GM21717 (cell line): ENCODE results near the gene RACK1.
A peak's percentile ranks its signal among the peaks of the same experiment; 100 is the strongest.
"Not testable (repeated sequence)": the region's sequence is repeated elsewhere in the genome, so short reads cannot be mapped to it uniquely, and the experiment has no call there.

ENCODE experiments used
- ATAC-seq: cut with Tn5 transposase; IDR thresholded peaks from one replicate; pipeline ENCODE4 v1.9.1; 2021; ENCODE audit warnings: mild to moderate bottlenecking, moderate library complexity; ENCODE audit not compliant: unreplicated experiment

The RACK1 gene

DNA sequence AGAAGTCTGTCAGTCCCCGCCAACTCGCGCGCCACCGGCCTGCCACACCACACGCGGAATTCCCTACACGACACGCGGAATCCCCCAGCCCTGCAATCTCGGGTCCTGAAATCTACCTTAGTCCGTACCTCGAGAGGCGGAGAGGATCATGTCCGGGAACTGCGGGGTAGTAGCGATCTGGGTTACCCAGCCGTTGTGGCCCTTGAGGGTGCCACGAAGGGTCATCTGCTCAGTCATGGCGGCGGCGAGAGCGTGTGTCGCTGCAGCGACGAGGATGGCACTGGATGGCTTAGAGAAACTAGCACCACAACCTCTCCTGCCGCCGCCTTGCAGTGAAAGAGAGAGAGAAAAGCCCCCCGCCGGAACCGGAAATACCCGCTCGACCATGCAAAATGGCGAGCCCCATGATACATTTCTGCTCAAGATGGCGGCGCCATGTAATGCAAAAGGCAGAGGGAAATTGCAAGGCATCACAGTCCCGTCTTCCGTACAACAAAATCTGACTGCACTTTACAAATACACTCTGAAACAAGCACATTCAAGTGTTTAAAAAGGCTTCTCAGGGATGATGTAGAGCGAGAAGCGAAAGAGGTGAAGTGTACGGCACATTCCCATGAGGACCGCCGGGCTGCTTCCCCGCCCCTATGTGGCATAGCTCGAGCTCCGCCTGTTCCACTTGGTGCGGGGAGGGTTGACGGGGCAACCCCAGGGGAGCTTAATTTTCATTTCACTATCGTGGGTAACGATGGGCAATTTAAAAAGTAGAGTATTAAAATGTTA, at the start of gene RACK1:
Gene RACK1, minus strand, starts transcription at position 343 of the 780 bp plus-strand sequence. Its CDS starts 106 bp downstream, at position 237.
- ATAC-seq: peak; percentile 65

DNA sequence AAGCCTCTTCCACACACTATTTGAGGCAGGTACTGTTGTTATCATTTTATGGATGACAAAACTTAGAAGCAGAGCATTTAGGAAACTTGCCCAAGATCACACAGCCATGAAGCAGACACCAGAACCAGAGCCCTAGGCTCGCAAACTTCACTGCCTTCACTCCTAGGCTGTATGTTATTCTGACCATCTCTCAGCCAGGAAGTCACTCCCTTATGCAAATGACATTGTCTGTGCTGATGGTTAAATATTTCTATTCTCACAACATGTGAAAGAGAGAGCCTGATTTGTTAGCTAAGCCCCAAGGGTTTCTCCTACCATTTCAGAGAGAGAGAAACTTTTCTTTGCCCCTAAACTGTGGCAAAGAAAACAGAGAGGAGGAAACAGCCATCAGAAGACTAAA, 43.6 kb upstream of the RACK1 start:
- not testable (repeated sequence) for ATAC-seq

- ATAC-seq: not testable (repeated sequence)
Observed at GRCh38 chr5:181285962-181286705, 42.4 kb upstream of the RACK1 start.

- not testable (repeated sequence) for ATAC-seq
Observed at GRCh38 chr5:181283841-181284755, 40.4 kb upstream of the RACK1 start.

GRCh38 chr5:181283347-181283746, 39.6 kb upstream of the RACK1 start:
- ATAC-seq: no peak

GRCh38 chr5:181282874-181283273, 39.2 kb upstream of the RACK1 start:
- no peak for ATAC-seq

GRCh38 chr5:181282415-181282814, 38.7 kb upstream of the RACK1 start:
- not testable (repeated sequence) for ATAC-seq

DNA sequence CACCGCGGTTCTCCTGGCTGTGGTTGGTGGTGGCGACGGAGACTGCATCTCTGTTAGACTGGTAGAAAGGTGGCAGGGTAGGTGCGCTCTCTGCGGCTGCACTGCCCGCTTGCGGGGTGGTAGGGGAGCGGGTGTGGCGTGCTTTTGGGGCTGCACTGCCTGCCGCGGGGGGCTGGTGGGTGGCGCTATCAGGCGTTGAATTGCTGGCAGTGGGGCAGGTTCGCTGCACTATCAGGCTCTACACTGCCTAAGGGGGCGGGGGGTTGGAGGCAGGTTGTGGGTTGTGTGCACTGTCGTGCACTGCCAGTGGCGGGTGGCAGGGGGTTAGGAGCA, 38.2 kb upstream of the RACK1 start:
- no peak for ATAC-seq

DNA sequence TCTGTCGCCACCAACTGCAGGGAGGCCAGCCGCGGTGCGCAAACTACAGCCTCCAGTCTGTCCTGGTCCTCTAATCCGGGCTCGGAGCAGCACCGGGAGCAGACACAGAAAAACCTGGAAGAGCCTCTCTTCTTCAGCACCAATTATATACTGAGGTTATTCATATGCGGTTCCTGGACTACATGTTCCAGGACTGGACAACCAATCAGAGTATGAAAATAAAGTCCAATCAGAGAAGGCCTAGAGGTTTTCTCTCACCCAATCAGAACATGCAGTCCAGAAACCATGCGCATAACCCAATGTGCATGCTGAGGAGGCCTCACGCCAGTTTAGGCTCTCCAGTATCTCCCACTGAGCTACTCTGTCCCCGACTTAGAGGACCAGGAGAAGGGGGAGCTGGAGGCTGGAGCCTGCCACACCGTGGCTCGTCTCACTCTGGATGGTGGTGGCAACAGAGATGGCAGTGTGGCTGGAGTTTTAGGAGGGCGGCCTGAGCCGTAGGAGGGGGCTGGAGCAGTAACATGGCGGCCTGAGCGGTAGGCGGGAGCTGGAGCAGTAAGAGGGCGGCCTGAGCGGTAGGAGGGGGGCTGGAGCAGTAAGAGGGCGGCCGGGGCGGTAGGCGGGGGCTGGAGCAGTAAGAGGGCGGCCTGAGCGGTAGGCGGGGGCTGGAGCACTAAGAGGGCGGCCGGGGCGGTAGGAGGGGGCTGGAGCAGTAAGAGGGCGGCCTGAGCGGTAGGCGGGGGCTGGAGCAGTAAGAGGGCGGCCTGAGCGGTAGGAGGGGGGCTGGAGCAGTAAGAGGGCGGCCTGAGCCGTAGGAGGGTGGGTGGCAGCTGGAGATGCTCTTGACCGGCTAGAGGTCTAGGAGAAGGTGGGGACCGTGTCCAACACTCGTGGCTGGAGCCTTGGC, 37.6 kb upstream of the RACK1 start:
- no peak for ATAC-seq

DNA sequence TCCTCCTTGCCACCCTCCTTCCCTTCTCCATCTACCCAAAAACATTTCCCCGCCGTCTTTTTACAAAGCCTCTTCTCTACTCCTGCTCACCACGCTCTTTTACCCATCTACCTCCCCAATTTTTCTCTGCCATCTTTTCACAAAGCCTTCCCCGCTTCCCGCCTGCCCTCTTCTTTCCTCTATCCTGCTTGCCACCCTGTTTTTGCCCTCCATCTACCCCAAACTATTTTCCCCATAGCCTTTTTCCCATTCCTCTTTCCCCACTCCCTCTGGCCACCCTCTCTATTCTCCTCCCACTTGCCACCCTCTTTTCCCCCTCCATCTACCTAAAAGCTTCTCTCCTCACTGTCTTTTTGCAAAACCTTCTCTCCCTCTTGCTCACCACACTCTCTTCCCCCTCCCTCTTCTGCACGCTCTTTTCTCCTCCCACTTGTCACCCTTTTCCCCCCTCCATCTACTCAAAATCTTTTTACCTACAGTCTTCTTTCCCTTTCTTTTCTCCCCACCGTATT, 36.6 kb upstream of the RACK1 start:
- no peak for ATAC-seq

GRCh38 chr5:181273433-181273744, 29.7 kb upstream of the RACK1 start:
- not testable (repeated sequence) for ATAC-seq

- no peak for ATAC-seq
Observed at GRCh38 chr5:181271081-181271480, 27.4 kb upstream of the RACK1 start.

DNA sequence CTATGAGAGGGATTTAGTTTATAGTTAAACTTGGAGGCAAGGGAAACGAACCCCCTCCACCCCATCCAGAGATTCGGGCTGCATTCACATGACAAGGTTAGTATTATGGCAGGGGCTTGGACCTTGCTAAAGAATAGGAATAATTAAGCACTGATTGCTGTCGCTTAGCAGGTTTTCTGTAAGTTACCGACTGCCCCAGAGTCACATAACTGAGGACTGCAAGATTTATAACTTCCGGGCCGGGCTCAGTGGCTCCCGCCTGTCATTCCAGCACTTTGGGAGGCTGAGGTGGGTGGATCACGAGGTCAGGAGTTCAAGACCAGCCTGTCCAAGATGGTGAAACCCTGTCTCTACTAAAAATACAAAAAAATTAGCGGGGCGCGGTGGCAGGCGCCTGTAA, 24.2 kb upstream of the RACK1 start:
- not testable (repeated sequence) for ATAC-seq

GRCh38 chr5:181267291-181267904, 23.7 kb upstream of the RACK1 start:
- not testable (repeated sequence) for ATAC-seq

DNA sequence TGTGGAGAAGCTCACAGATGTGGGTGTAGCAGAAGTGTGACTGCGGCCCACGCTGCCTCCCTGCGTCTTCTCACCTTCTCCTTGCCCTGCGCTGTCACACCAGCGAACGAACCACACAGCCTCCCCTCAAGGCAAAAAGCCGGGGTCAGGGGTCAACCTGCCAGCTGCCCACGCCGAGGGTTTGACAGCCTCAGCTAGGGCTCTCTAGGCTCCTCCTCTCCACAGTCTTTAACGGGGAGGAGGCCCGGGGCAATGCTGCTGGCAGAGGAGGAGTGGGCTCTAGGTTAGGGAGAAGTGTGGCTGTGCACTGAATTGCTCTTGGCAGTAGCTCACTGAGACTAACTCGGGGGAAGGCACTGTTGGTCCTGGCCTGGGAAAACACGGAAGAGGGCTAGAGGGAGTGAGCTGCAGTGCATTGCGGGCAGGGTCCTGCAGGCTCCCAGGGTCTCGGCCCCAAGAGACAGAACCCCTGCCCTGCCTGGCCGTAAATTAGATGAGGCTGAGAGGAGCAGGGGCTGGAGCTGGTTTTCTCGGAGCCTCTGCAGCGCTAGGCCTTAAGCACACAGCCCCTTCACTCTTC, 21.5 kb upstream of the RACK1 start:
- no peak for ATAC-seq

GRCh38 chr5:181263633-181264032, 19.9 kb upstream of the RACK1 start:
- ATAC-seq: no peak

- ATAC-seq: peak; percentile 61
Observed at GRCh38 chr5:181261320-181262049, 17.8 kb upstream of the RACK1 start.

DNA sequence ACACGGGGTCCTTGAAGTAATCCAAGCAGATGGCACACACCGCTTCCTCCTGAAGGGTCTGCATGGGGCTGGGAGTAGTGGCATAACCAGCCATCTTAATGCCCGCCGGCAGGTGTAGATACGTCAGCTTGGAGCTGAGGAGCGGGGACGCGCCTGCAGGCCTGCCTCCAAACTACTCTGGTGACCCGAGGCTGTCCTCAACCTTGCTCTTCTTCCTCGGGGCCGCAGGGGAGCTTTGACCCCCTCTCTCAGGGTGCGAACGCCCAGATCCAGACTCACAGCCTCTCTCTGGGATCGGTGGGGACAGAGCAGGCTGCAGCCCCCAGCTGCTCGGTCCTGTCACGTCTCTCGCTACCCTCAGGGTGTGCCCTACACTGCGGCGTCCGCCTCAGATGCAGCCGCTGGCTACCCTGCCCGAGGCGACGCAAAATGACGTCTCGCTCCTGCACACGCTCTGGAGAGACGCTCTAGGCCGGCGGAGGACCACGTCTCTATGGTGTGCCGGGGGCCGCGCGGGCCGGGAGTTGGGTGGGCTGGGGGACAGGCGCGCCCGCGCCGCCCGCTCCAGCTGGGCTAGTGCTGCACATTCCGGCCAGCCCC, 17.1 kb upstream of the RACK1 start, which contains the start of gene TRIM52:
Gene TRIM52, minus strand, starts transcription at position 424 of the 600 bp plus-strand sequence. Its CDS starts 330 bp downstream, at position 94.
- ATAC-seq: peak; percentile 83
